GM18511 (cell line): ENCODE measurements around the gene MAPK13.
"Not testable (repeated sequence)": the region's sequence is repeated elsewhere in the genome, so short reads cannot be mapped to it uniquely, and the experiment has no call there.

Source experiments
- ATAC-seq: cut with Tn5 transposase; IDR thresholded peaks from one replicate; pipeline ENCODE4 v1.9.1; 2021; ENCODE audit warnings: mild to moderate bottlenecking, moderate library complexity; ENCODE audit not compliant: unreplicated experiment

MAPK13 gene

DNA sequence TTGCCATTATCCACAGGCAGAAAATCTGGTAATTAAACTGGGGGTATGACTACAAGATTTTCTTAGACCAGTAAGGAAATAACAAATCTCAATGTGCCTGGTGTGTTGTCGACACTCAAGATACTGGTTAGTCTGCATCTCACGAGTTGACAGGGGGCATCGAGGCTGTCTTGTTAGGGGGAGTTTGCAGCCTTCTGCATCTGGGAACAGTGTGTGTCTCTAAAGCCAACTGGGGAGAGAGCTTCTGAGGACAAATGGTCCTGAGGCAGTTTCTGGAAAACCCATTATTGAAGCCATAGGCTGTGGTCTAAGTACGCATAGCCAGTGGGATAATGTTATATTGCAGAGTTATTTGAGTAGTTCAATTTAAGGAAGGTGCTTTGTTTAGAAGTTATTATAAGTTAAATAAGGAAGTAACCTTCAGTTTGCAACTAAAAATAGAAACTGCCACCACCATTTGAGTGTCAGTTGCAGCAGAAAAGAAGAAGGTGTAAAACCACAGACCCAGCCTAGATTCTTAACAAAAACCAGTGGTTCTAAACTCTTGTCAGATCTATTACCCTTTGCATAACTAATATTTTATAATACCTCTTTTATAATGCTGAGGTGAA lies 15.4 kb upstream of the MAPK13 start:
- peak; percentile 74 for ATAC-seq

GRCh38 chr6:36115412-36115811 lies 14.9 kb upstream of the MAPK13 start:
- peak; percentile 6 for ATAC-seq

GRCh38 chr6:36116066-36116864 lies 14.0 kb upstream of the MAPK13 start:
- ATAC-seq = no peak

DNA sequence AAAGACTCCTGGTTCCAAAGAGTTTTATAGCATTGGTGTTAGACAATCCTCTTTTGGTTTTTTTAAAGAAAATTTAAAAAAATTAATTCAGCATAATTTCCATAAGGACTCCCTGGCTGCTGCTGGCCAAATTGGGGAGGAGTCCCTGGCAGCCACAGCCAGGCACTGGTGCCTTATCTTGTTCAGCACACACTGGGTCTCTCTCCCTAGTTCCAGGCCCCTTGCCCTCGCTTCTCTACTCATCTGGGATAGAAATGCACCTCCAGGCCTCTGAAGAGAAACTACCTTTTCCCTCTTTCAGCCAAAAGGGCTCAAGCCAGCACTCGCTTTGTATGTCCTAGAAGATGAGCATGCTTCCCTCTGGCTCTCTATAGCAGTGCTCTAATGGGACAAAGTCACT lies 13.4 kb upstream of the MAPK13 start:
- no peak for ATAC-seq

- ATAC-seq = no peak
Measured at GRCh38 chr6:36117658-36118549, 12.4 kb upstream of the MAPK13 start.

DNA sequence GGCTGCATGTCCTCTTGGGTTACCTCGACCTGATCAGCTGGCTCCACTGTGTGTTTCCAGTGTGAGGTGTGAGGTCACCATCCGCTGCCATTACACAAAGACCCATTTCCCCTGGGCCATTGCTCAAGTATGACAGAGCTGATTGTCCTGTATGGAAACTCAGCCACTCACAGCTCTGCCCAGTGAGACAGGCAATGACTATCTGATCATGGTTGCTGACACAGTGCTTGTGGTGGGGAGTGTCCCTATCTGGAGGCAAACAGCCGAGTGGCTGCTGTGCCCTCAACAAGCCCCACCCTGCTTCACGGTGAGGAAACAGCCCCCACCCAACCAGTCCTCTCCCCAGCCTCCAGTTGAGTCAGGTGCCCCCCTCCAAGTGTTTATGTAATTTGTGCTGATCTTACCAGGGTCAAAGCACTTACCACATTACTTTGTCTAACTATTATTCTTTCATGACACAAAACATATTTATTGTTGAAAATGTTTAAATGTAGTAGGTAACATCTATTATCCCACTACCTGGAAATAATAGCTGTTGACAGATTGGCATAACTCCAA lies 11.7 kb upstream of the MAPK13 start:
- no peak for ATAC-seq

GRCh38 chr6:36119209-36119608 lies 11.1 kb upstream of the MAPK13 start:
- no peak for ATAC-seq

GRCh38 chr6:36120018-36120417 lies 10.3 kb upstream of the MAPK13 start:
- no peak for ATAC-seq

GRCh38 chr6:36120539-36120938 lies 9.8 kb upstream of the MAPK13 start:
- no peak for ATAC-seq

- ATAC-seq = no peak
Measured at GRCh38 chr6:36120979-36121786, 9.1 kb upstream of the MAPK13 start.

DNA sequence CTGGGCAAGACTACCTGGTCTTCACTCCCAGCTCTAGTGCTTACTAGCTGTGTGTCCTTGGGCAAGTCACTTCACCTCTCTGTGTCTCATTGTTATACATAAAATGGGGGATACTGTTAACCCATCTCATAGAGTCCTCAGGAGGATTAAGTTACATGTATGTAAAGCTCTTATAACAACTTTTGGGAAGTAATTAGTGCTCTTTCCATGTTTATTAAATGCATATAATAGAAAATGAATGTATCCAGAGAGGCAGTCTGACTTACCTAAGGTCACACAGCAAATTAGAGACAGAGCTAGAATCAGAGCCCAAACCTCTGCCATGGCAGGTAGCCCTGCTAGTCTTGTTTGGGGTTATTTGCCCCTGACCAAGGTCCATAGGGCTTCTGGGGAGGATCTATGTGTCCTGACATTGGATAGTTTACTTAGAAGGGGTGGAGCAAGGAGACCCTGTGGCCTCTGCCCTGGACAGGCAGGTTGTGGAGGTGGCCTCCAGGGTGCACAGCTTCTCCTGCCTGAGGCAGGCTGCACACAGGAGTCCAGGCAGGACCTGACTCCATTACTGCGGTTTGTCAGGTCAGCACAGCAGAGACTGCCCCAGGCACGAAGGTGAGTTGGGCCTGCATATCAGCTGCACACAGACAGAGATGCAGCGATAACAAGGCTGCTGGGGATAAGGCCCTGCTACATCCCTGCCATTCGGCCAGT lies 8.4 kb upstream of the MAPK13 start:
- no peak for ATAC-seq

- no peak for ATAC-seq
Measured at GRCh38 chr6:36122495-36123269, 7.6 kb upstream of the MAPK13 start.

DNA sequence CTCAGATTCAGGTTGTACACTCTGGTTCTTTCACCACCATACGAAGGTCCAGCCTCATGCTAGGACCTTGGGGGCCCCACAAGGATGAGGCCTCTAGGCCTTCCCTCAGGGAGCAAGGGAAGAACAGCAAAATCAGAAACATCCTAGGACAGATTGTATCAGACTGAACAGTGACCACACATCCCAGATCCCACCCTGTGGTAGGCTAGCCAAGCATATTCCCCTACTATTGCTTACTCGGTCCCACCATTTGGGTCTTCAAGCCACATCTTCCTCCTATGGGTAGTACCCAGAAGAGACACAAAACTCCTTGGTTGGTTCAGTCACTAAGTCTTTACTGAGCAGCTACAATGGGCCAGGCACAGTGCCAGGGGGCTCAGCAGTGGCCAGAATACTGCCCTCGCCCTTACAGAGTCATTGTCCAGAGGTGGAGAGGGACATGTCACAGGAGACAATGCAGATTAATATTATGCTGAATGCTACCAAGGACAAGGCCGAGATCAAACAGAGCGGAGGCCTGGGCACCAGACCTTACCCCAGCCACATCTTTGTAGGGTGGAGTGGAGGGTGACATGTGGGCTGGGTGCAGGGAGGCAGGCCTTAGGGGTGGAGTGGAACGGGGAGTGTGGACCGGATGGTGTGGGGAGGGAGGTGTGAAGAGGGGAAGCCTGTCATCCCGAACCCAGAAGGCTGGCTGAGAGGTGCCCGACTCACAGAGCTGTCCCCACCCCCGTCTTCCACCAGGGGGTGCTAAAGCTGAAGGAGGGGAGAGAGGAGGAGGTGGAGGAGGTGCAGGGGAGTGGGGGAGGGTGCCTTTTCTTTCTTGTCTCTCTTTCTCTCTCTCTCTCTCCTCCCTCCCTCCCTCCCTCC lies 6.8 kb upstream of the MAPK13 start:
- ATAC-seq = peak; percentile 85

DNA sequence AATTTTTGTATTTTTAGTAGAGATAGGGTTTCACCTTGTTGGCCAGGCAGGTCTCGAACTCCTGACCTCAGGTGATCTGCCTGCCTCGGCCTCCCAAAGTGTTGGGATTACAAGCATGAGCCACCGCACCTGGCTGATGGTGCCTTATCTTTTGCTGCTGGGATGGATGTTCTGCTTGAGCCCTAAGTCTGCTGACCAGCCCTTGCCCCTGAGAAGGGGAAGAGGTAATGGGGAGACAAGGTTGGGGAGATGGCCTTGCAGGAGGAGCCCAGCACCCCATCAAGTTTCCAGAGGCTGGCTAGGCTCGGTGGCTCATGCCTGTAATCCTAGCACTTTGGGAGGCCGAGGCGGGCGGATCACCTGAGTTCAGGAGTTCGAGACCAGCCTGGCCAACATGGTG lies 6.0 kb upstream of the MAPK13 start:
- not testable (repeated sequence) for ATAC-seq

- ATAC-seq = no peak
Measured at GRCh38 chr6:36124881-36125280, 5.4 kb upstream of the MAPK13 start.

GRCh38 chr6:36125575-36125974 lies 4.7 kb upstream of the MAPK13 start:
- no peak for ATAC-seq

DNA sequence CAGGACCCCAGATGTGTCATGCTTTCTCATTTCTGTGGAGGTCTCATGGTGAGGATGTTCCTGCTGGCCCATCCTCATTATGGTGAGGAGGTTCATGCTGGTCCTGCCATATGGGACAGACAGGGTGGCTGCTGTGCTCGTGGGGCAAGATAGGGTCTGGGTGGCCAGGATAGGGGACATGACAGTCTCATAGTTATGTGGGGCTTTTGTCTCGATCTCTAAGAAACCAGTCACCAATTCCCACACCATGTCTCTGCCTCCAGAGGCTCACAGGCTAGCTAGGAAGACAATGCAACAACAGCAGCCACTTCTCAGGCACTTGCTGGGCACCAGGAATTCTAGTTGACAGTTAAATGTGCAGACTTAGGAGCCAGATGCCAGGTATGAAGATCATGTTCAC lies 4.2 kb upstream of the MAPK13 start:
- ATAC-seq = no peak
